Osteoblast (primary cell): ENCODE data around the gene RASSF4. TPM values are rescaled to one million over a fixed set of nuclear protein-coding genes. Genes with fewer than 3 reads are reported as not detected.

ENCODE experiments used
- DNase-seq: peaks from one replicate; pipeline ENCODE4 v3.0.0; 2011; ENCODE audit warnings: low spot score, mixed read lengths; ENCODE audit not compliant: insufficient read length; ENCODE audit errors: missing footprints
- H2AFZ ChIP-seq: 2 replicates; pipeline ENCODE4 v1.6.0; 2011; ENCODE audit warnings: mild to moderate bottlenecking, low read length
- H3K27ac ChIP-seq: 2 replicates; pipeline ENCODE4 v1.5.1; 2011; ENCODE audit warnings: mild to moderate bottlenecking, low read depth, low read length, moderate library complexity
- H3K27me3 ChIP-seq: 2 replicates; pipeline ENCODE4 v1.6.0; 2012; ENCODE audit warnings: mild to moderate bottlenecking, control low read depth, inconsistent platforms, low read length, moderate library complexity; ENCODE audit not compliant: insufficient read depth
- H3K36me3 ChIP-seq: 2 replicates; pipeline ENCODE4 v1.5.1; 2011; ENCODE audit warnings: mild to moderate bottlenecking, low read length, control low read depth, moderate library complexity; ENCODE audit not compliant: insufficient read depth
- H3K4me1 ChIP-seq: 2 replicates; pipeline ENCODE4 v1.5.1; 2011; ENCODE audit warnings: mild to moderate bottlenecking, low read length, control low read depth, moderate library complexity; ENCODE audit not compliant: insufficient read depth
- H3K4me2 ChIP-seq: 2 replicates; pipeline ENCODE4 v1.6.0; 2011; ENCODE audit warnings: mild to moderate bottlenecking, low read length; ENCODE audit not compliant: insufficient read depth
- H3K4me3 ChIP-seq: fragments of 200-600 bp; sonication (generic); 3 replicates; pipeline ENCODE4 v1.5.1; 2012; ENCODE audit warnings: mild to moderate bottlenecking, low read length, inconsistent platforms; ENCODE audit not compliant: insufficient read depth
- H3K79me2 ChIP-seq: 2 replicates; pipeline ENCODE4 v1.6.0; 2012; ENCODE audit warnings: mild to moderate bottlenecking, low read length, control low read depth, inconsistent platforms; ENCODE audit not compliant: insufficient read depth
- H3K9me3 ChIP-seq: 2 replicates; pipeline ENCODE4 v1.5.1; 2011; ENCODE audit warnings: low read depth, low read length, control low read depth
- H4K20me1 ChIP-seq: 2 replicates; pipeline ENCODE4 v1.6.0; 2012; ENCODE audit warnings: mild to moderate bottlenecking, low read length, control low read depth; ENCODE audit not compliant: insufficient read depth
- CTCF ChIP-seq: IDR thresholded peaks from 2 replicates; pipeline ENCODE4 v1.5.1; 2011; ENCODE audit warnings: mild to moderate bottlenecking, low read depth, low read length, moderate library complexity; ENCODE audit errors: extremely low read depth
- total RNA-seq: library from RNA; depleted of rRNA; stranded (reverse); fragments of >200 nt; gene quantifications from 2 replicates; pipeline ENCODE4 v1.2.3, GENCODE V29; 2012

Gene RASSF4
- total RNA-seq, 1 donor = 4.0 TPM

- Histone ChIP-seq H3K79me2 (no peaks in the 10 kb centered on the region), H3K36me3 (no peaks in the 10 kb centered on the region), H3K4me2 (no peak overlapping the region), H3K4me1 (peaks cover 10% of the 10 kb centered on the region), H3K27ac (no peak overlapping the region), H3K9me3 (no peaks in the 10 kb centered on the region), H2AFZ (no peak overlapping the region), H3K27me3 (no peaks in the 10 kb centered on the region), H4K20me1 (no peaks in the 10 kb centered on the region), H3K4me3 (no peak overlapping the region)
- peak; percentile 52 for DNase-seq
- no peak for TF ChIP-seq CTCF
Measured at GRCh38 chr10:44933451-44934321, 25.9 kb upstream of the RASSF4 start.

DNA sequence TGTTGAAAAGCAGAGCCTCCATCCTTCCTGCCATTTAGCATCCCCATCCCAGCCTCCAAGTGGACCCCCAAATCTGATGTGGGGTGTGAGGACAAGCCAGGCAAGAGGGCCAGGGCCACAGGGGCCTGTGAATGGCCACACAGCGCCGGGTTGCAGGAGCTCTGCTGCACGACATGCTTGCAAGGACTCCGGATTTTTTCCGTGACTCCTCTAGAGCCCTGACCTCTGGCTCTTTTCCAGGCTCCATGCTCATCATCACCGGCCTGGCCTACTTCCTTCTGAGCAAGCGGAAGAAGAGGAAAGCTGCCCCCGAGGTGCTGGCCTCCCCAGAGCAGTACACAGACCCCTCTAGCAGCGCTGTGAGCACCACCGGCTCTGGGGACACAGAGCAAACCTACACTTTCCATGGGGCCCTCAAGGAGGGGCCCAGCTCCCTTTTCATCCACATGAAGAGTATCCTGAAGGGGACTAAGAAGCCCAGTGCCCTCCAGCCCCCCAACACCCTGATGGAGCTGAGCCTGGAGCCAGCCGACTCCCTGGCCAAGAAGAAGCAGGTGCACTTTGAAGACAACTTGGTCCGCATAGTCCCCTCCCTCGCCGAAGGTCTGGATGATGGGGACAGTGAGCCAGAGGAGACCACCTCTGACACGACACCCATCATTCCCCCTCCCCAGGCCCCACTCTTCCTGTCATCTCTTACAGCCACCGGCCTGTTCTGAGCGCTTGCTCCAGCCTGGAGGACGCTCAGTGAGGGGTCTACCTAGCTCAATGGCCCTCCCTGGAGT lies 25.0 kb upstream of the RASSF4 start:
- H4K20me1 ChIP-seq = no peaks in the 10 kb centered on the region
- no peak overlapping the region for H3K4me3 ChIP-seq
- H3K36me3 ChIP-seq = no peaks in the 10 kb centered on the region
- H3K27me3 ChIP-seq = no peaks in the 10 kb centered on the region
- no peak overlapping the region for H3K4me2 ChIP-seq
- H3K79me2 ChIP-seq = no peaks in the 10 kb centered on the region
- no peaks in the 10 kb centered on the region for H3K9me3 ChIP-seq
- peak overlapping the region; percentile 65 for H3K27ac ChIP-seq
- no peak for TF ChIP-seq CTCF
- H3K4me1 ChIP-seq = peaks cover 10% of the 10 kb centered on the region
- no peak for DNase-seq
- H2AFZ ChIP-seq = no peak overlapping the region

- peak; percentile 84 for DNase-seq
- no peak for TF ChIP-seq CTCF
- Histone ChIP-seq H3K4me2 (no peak overlapping the region), H3K9me3 (no peaks in the 10 kb centered on the region), H3K4me1 (peaks cover 10% of the 10 kb centered on the region), H3K27me3 (no peaks in the 10 kb centered on the region), H3K36me3 (no peaks in the 10 kb centered on the region), H3K4me3 (no peak overlapping the region), H3K79me2 (no peaks in the 10 kb centered on the region), H4K20me1 (no peaks in the 10 kb centered on the region), H2AFZ (peak overlapping the region; percentile 58), H3K27ac (peak overlapping the region; percentile 65)
Measured at GRCh38 chr10:44935201-44935965, 24.2 kb upstream of the RASSF4 start.

DNA sequence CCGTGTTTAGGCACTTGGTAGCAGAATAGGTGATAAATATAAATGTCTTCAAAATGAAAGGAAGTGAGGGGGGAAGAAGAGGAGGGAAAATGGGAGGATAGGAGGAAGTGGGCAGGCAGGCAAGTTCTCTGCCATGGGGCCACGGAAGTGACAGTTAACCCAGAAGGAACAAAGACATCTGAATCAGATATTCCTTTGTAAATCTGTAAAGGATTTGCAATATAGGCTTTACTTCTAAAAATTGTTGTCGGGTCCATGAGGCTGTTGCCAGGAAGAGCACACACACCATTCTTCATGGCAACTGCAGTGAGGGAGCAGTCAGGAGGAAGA lies 23.7 kb upstream of the RASSF4 start:
- H4K20me1 ChIP-seq = no peaks in the 10 kb centered on the region
- H3K4me2 ChIP-seq = no peak overlapping the region
- no peak for DNase-seq
- peak overlapping the region; percentile 39 for H2AFZ ChIP-seq
- no peaks in the 10 kb centered on the region for H3K79me2 ChIP-seq
- no peak for TF ChIP-seq CTCF
- H3K27me3 ChIP-seq = no peaks in the 10 kb centered on the region
- no peaks in the 10 kb centered on the region for H3K9me3 ChIP-seq
- H3K27ac ChIP-seq = peak overlapping the region; percentile 65
- H3K4me3 ChIP-seq = no peak overlapping the region
- peaks cover 10% of the 10 kb centered on the region for H3K4me1 ChIP-seq
- no peaks in the 10 kb centered on the region for H3K36me3 ChIP-seq
